Liver (tissue), 9 donors: Measurements from ENCODE around the gene CD248. TPM values are rescaled to one million over a fixed set of nuclear protein-coding genes. Genes with fewer than 3 reads are reported as not detected.
"Not testable (repeated sequence)": the region's sequence is repeated elsewhere in the genome, so short reads cannot be mapped to it uniquely, and the experiment has no call there.

ENCODE experiments used
- DNase-seq: peaks from one replicate; pipeline ENCODE4 v3.0.0-alpha.2; 2017; ENCODE audit warnings: low spot score
- H3K27ac ChIP-seq, 2 donors: one replicate each; pipeline ENCODE4 v1.7.0; 2013; ENCODE audit warnings: inconsistent platforms in 2 of 2, low read length in 2 of 2, control low read depth in 1 of 2, low read depth in 1 of 2, mild to moderate bottlenecking in 1 of 2
- H3K27me3 ChIP-seq, 4 donors: one replicate each; pipeline versions ENCODE4 v1.6.1 to v1.7.0; 2013; ENCODE audit warnings: low read length in 3 of 4, inconsistent platforms in 1 of 4, mild to moderate bottlenecking in 1 of 4, moderate library complexity in 1 of 4; ENCODE audit not compliant: control insufficient read depth in 4 of 4, insufficient read depth in 4 of 4
- H3K36me3 ChIP-seq, 4 donors: one replicate each; pipeline versions ENCODE4 v1.6.1 to v1.7.0; 2013; ENCODE audit warnings: low read length in 3 of 4, mild to moderate bottlenecking in 3 of 4, low read depth in 1 of 4, moderate library complexity in 1 of 4; ENCODE audit not compliant: control insufficient read depth in 4 of 4, insufficient read depth in 3 of 4
- H3K4me1 ChIP-seq, 4 donors: one replicate each; pipeline versions ENCODE4 v1.6.1 to v1.7.0; 2013; ENCODE audit warnings: low read length in 3 of 4, mild to moderate bottlenecking in 3 of 4, moderate library complexity in 1 of 4; ENCODE audit not compliant: control insufficient read depth in 4 of 4, insufficient read depth in 4 of 4
- H3K4me3 ChIP-seq, 3 donors: one replicate each; pipeline versions ENCODE4 v1.6.1 to v1.7.0; 2013; ENCODE audit warnings: low read length in 3 of 3, control low read depth in 1 of 3, low read depth in 1 of 3, mild to moderate bottlenecking in 1 of 3
- H3K9ac ChIP-seq, 2 donors: one replicate each; pipeline ENCODE4 v1.7.0; 2013; ENCODE audit warnings: low read length in 2 of 2, mild to moderate bottlenecking in 2 of 2, moderate library complexity in 2 of 2, control low read depth in 1 of 2, low read depth in 1 of 2
- H3K9me3 ChIP-seq, 4 donors: one replicate each; pipeline versions ENCODE4 v1.6.1 to v1.7.0; 2013; ENCODE audit warnings: low read length in 3 of 4; ENCODE audit not compliant: control insufficient read depth in 4 of 4
- CTCF ChIP-seq: fragments of 150-350 bp; IDR thresholded peaks from 2 replicates; pipeline ENCODE4 v1.5.1; 2017; ENCODE audit warnings: improper control_type of control experiment, low read depth, low read length; ENCODE audit not compliant: missing input control
- FOXA1 ChIP-seq: IDR thresholded peaks from 2 replicates; pipeline ENCODE4 v1.6.1; 2016; ENCODE audit warnings: antibody characterized with exemption
- FOXA2 ChIP-seq: IDR thresholded peaks from 2 replicates; pipeline ENCODE4 v1.6.1; 2016; ENCODE audit warnings: antibody characterized with exemption
- GABPA ChIP-seq, 2 donors: IDR thresholded peaks in 1 of 2; conservative IDR thresholded peaks in 1 of 2; 2 replicates each; pipeline ENCODE4 v1.6.1; 2016; ENCODE audit warnings: antibody characterized with exemption in 2 of 2, mild to moderate bottlenecking in 1 of 2, moderate library complexity in 1 of 2
- RAD21 ChIP-seq, 2 donors: IDR thresholded peaks; 2 replicates each; pipeline ENCODE4 v1.6.1; 2016; ENCODE audit warnings: antibody characterized with exemption in 2 of 2, mild to moderate bottlenecking in 2 of 2
- REST ChIP-seq: IDR thresholded peaks from 2 replicates; pipeline ENCODE4 v1.6.1; 2016; ENCODE audit warnings: antibody characterized with exemption, mild to moderate bottlenecking
- RXRA ChIP-seq, 2 donors: IDR thresholded peaks; 2 replicates each; pipeline ENCODE4 v1.6.1; 2017 to 2018; ENCODE audit warnings: antibody characterized with exemption in 2 of 2, mild to moderate bottlenecking in 1 of 2
- SP1 ChIP-seq: IDR thresholded peaks from 2 replicates; pipeline ENCODE4 v1.6.1; 2018; ENCODE audit warnings: antibody characterized with exemption, mild to moderate bottlenecking
- YY1 ChIP-seq: IDR thresholded peaks from 2 replicates; pipeline ENCODE4 v1.6.1; 2016; ENCODE audit warnings: antibody characterized with exemption, mild to moderate bottlenecking
- WGBS: extraction: QIAGEN DNeasy Blood & Tissue Kit; methylation state at CpG from one replicate; pipeline ENCODE4 v1.1.7; 2013; 5-methylcytosine and 5-hydroxymethylcytosine counted together
- polyA plus RNA-seq, 2 donors: library from polyadenylated mRNA; stranded (reverse) in 1 of 2; unstranded in 1 of 2; fragments of 200-250 nt in 1 of 2; fragments of >200 nt in 1 of 2; fragmentation: Nextera tagmentation in 1 of 2; extraction: Ambion mirVana in 1 of 2; gene quantifications; one replicate each; pipeline versions ENCODE4 v1.2.1 to v1.2.3, GENCODE V29; 2013 to 2015
- total RNA-seq, 2 donors: library from RNA; depleted of rRNA; stranded (reverse); fragments of >200 nt; gene quantifications; one replicate each; pipeline ENCODE4 v1.2.3, GENCODE V29; 2014
- donor health status: healthy.
- donor health status: healthy.
- donor health status: healthy.
- donor health status: healthy.
- donor health status: healthy.

Gene CD248
- total and polyA plus RNA-seq, 4 donors: 0.64 to 3.0 (median 1.2) TPM

GRCh38 chr11:66320748-66321147, 3.9 kb upstream of the CD248 start:
- H3K36me3 ChIP-seq: not testable (repeated sequence)

GRCh38 chr11:66320289-66320688, 3.4 kb upstream of the CD248 start:
- not testable (repeated sequence) for H3K27ac ChIP-seq, H3K4me3 ChIP-seq, H3K27me3 ChIP-seq, H3K9me3 ChIP-seq, H3K9ac ChIP-seq, DNase-seq, H3K36me3 ChIP-seq
- 60% methylated on average over 1 of the region's 2 CpGs for WGBS
- H3K4me1 ChIP-seq: peaks cover 3 to 12% (median 9%) of the 10 kb centered on the region in 4 donors

More at GRCh38 chr11:66320748-66321147, 3.9 kb upstream of the CD248 start:
- H3K27me3 ChIP-seq, H3K9ac ChIP-seq, H3K9me3 ChIP-seq, H3K4me3 ChIP-seq, DNase-seq, H3K27ac ChIP-seq: not testable (repeated sequence)
- WGBS: 91% methylated on average over 6 of the region's 6 CpGs
- peaks cover 3 to 12% (median 9%) of the 10 kb centered on the region in 4 donors for H3K4me1 ChIP-seq

- Histone ChIP-seq H3K4me3 (no peak overlapping the region), H3K9me3 (no peaks in the 10 kb centered on the region), H3K36me3 (no peaks in the 10 kb centered on the region), H3K27ac (no peak overlapping the region), H3K27me3 (no peaks in the 10 kb centered on the region), H3K4me1 (peaks cover 3 to 12% (median 9%) of the 10 kb centered on the region in 4 donors), H3K9ac (no peak overlapping the region)
- 85% methylated on average over 3 of the region's 3 CpGs for WGBS
- TF ChIP-seq FOXA1 (no peak), CTCF (no peak), REST (no peak), SP1 (no peak), GABPA (IDR thresholded peaks at IDR 0.05 in 1 of 2, conservative IDR thresholded peaks at IDR 0.05 in 1 of 2) (no peak), RXRA (IDR thresholded peaks at IDR 0.05) (no peak), FOXA2 (no peak), YY1 (no peak), RAD21 (IDR thresholded peaks at IDR 0.05) (no peak)
- no peak for DNase-seq
Measured at GRCh38 chr11:66318600-66318970, 1.7 kb upstream of the CD248 start.
